Measurements from ENCODE around the gene KBTBD8.

DNA sequence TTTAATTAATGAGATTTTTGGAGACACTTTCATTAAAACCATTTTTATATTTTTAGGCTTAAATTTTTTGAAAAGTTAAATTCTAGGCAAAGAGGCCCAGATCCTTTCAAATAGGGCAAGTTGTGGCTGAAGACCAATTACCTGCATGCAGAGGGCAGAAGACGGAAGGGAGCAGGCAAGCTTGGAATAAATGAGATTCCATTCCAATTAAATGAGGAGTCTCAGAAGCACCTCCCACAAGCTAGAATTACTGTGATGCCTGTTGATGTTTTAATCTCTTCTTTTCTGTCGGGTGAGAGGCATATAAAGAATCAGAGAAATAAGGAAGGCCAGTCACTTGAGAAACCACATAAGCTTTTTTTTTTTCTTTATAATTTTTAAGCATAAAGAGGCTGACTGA, 46.8 kb downstream of the KBTBD8 start:
- TF ChIP-seq, protein P1, sequence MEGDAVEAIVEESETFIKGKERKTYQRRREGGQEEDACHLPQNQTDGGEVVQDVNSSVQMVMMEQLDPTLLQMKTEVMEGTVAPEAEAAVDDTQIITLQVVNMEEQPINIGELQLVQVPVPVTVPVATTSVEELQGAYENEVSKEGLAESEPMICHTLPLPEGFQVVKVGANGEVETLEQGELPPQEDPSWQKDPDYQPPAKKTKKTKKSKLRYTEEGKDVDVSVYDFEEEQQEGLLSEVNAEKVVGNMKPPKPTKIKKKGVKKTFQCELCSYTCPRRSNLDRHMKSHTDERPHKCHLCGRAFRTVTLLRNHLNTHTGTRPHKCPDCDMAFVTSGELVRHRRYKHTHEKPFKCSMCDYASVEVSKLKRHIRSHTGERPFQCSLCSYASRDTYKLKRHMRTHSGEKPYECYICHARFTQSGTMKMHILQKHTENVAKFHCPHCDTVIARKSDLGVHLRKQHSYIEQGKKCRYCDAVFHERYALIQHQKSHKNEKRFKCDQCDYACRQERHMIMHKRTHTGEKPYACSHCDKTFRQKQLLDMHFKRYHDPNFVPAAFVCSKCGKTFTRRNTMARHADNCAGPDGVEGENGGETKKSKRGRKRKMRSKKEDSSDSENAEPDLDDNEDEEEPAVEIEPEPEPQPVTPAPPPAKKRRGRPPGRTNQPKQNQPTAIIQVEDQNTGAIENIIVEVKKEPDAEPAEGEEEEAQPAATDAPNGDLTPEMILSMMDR (IDR thresholded peaks at IDR 0.05 in 4 of 5, conservative IDR thresholded peaks at IDR 0.05 in 1 of 5): no peak
- no peak for TF ChIP-seq POLR2A (IDR thresholded peaks at IDR 0.05)
